DOHH2 (cell line): ENCODE data around the gene FREM2.

Experiments
- CTCF ChIP-seq: fragments of 200-600 bp; sonication (generic); IDR thresholded peaks from one replicate; pipeline ENCODE4 v1.5.1; 2014; ENCODE audit warnings: antibody characterized with exemption, mild to moderate bottlenecking, low read depth, low read length; ENCODE audit not compliant: poor library complexity, severe bottlenecking
- EZH2phosphoT487 ChIP-seq: fragments of 200-600 bp; sonication (generic); IDR thresholded peaks from 2 replicates; pipeline ENCODE4 v1.6.1; 2017; ENCODE audit warnings: borderline replicate concordance, mild to moderate bottlenecking, antibody characterized with exemption, low read length, moderate library complexity, mixed read lengths

GRCh38 chr13:38785490-38785889, 98.6 kb downstream of the FREM2 start:
- TF ChIP-seq CTCF (no peak), EZH2phosphoT487 (no peak)
